Activated CD4-positive, CD25-positive, alpha-beta regulatory T cell (primary cell): ENCODE measurements around the gene PITX1.
"Not testable (repeated sequence)": the region's sequence is repeated elsewhere in the genome, so short reads cannot be mapped to it uniquely, and the experiment has no call there.

Experiments
- DNase-seq, 4 experiments: peaks; one replicate each; lab custom pipeline; 2025; lab: John Stamatoyannopoulos, UW

Gene PITX1

DNA sequence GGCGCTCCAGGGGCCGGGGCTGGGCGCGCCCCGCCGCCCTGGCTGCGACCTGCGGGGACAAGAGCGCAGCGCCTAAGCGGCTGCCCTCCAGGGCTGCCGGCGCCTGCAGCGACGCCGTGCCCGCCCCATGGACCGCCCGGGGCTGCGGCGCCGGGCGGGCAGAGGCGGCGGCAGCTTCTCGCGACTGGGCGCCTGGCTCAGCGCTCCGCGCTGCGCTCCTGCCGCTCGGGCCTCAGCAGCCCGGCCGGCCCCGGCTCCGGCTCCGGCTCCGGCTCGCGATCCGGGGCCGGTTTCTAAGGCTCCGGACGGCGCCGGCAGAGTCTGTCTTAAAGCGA, at the start of gene PITX1:
PITX1 (minus strand) TSS at position 328 of the 335 bp plus-strand sequence. CDS start 347 bp downstream, outside the sequence.
- DNase-seq = no peak

- not testable (repeated sequence) for DNase-seq
These were observed 49.3 kb upstream of the PITX1 start for GRCh38 chr5:135083334-135083733.

- no peak for DNase-seq
These were observed 47.2 kb upstream of the PITX1 start for GRCh38 chr5:135081240-135081639.

DNA sequence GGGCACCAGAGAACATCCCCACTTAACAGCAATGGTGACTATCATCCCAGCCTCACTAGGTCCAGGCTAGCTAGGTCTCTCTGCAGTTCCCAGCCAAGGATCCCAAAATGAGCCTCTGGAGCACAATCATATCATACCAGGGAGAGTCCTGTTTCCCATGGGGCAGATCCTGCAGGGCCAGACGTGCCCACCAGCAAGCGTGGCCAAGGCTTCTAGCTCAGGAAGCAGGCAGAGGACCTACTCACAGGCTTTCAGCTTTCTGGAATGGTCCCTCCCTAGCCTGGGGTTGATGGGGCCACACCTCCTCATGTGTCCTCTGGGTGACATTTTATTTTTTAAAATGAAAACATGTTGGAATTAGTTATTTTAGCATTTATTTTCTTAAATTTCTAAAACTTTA, 45.7 kb upstream of the PITX1 start:
- no peak for DNase-seq

- DNase-seq = no peak
These were observed 45.2 kb upstream of the PITX1 start for GRCh38 chr5:135079099-135079681.

DNA sequence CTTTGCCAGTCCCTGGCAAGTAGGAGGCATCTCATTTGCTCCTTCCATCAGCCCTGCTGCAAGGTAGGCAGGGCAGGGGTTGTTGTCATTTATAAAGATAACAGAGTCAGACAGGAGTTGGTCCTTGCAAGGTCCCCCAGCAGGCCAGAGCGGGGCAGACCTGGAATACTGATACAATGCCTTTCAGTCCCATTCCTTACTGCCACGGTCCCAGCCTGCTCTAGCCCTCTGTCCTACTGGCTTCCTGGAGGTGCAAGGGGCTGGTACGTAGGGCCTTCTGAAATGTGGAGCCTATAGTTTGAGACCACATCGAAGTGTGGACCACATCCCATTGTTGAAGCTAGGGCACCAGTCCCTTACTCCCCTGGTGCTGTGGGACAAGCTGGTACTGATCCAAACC, 42.8 kb upstream of the PITX1 start:
- DNase-seq = no peak

DNA sequence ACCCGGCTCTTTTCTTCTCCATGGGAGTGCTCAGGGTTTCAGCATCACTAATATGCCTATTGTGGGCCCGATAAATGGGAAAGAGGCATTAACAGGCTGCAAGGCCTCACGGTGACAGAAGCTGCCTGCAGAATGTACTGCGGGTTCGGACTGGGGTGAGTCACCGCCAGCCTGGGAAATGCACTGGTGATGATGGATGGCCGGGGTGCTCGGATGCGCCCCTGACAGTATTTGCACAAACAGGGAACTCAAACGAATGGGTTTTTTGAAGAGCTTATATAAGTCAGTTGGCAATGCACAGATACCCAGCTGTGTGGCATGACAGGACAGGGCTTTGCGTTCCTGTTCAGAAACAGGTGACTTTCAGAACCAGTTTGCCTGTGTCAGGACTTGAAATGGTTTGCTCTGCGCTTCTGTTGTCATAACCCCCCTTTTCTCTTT, 42.0 kb upstream of the PITX1 start:
- DNase-seq = no peak

DNA sequence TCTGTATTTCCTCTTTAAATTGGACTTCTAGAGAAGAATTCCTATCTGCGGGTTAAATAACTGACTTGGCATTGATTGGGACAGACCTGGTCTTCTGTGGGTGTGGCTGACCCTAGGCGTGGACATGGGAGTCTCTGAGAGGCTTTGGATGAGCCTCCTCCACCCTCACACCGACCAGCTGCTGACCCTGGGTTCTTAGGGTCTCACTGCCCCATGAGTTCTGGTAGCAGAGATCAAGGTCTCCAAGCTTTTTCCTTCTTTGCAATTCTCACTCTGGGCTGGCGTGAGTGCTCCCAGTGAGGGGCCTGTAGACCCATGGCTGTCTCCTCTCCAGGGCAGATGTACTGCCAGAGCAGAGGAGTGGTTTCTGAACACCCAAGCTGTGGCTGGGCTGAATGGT, 41.6 kb upstream of the PITX1 start:
- no peak for DNase-seq

DNA sequence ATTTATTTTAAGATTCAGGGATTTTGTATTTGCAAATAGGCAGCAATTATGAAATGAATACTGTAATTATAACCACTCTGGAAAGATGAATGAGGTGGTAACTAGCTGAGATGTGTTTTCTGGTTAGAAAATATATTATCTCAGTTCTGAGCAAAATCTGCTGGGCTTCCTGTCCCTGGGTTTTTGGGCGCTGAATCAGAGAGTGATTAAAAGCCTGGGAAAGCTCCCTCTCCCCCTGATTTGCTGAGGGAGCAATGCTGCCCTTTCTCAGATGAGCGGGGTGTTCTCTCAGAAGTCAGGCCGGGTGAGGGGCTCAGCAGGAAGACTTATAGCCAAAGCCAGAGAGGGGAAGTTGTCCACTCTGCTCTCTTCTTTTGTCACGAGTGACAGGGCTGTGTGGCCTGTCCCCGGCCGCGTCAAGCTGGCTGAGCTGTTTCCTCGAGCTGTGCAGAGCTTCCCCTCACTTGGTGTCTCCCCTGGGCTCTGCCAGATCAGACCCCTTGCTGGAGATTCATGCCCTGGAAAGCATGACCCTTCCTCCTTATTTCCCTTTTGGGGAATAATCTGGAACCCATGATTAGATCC, 39.8 kb upstream of the PITX1 start:
- DNase-seq = no peak

DNA sequence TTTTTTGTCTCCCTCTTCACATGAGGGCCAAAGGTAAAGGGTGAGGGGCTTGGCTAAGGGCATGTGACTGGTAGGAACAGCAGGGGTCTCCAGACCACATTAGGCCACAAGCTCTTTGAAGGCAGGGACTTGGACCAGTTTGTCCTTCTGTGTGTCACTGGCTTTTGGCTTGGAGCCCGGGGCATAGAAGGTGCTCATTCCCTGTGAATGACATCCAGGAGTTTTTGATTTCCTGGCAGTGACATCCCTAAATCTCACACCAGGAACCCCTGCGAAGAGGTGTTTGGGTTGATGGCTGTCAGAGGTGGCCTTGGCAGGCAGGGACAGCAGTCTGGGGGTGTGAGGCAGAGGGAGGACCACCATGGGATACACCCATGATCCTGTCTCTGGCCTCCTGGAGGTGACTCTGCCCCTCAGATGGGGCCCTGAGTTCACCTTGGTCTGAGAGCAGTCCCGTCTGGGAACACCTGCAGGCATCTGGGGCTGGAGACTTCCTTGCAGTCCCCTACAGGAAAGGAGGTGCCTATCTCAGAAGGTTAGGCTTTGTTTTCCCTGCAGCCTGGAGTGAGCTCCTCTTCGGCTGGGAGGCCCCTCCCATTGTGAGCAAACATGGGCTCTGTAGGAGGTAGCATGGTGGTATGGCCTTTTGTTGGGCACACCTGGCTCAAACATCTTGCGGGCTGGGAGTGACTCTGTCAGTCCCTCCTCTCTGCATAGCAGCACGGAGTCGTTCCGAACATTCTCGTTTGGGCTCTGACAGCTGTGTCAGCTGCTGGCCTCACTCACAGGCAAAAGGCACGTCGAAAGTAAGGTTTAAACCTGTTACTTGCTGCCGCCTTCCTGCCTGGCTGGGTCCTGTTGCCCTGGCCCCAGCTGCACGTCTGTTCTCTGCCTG, 38.6 kb upstream of the PITX1 start:
- DNase-seq = no peak

- no peak for DNase-seq
These were observed 37.3 kb upstream of the PITX1 start for GRCh38 chr5:135071311-135071710.

DNA sequence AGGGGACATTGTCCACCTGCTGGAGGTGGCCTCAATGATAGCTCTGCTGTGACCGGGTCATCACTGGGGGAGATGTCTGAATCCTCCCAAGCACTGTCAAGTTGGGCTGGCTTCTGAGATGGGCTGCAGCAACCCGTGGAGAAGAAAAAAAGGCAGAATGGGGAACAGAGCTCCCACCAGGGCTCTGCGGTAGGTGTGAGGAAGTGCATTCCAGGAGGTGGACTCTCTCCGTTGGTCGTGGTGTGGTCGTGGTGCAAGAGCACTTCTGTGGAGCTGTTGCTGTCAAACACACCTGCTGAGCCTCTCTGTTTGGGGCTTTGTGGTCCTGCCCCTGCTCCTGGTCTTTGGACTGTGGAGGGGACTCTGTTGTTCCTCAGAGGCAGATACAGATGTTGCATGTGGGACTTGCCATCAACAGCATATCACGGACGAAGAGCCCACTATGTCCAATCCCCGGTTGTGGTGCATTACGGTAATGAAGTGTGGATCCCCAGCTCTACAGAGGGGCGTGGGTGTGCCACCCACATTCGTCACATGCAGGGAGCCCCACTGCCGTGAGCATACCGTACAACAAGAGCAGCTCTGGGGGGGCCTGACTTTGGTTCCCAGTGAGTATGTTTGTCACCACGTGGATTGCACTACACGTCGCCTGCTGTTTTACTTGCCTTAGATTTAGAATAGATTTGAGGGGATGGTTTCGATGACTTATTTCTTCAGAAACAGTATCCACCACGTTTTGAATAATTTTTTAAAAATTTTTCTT, 36.0 kb upstream of the PITX1 start:
- no peak for DNase-seq

- no peak for DNase-seq
These were observed 35.2 kb upstream of the PITX1 start for GRCh38 chr5:135069016-135069770.

DNA sequence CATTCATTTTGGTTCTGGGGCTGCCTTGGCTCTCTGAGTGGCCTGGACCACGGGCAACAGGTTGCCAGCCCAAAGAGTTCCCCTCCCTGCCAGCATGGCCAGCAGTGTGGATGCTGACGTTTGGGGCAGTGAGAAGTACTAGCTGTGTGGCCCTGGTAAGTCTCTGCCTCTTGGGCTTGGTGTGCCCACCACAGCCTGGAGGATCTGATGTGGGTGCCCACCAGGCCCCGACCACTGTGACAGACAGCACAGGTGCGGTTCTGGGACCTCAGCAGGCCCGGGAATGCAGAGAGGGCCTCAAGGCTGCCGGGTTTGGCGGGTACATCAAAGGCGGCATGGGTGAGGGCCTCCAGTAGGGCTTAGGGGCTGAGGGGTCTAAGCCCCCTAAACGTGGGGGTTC, 33.6 kb upstream of the PITX1 start:
- no peak for DNase-seq

- no peak for DNase-seq
These were observed 32.8 kb upstream of the PITX1 start for GRCh38 chr5:135066781-135067180.

DNA sequence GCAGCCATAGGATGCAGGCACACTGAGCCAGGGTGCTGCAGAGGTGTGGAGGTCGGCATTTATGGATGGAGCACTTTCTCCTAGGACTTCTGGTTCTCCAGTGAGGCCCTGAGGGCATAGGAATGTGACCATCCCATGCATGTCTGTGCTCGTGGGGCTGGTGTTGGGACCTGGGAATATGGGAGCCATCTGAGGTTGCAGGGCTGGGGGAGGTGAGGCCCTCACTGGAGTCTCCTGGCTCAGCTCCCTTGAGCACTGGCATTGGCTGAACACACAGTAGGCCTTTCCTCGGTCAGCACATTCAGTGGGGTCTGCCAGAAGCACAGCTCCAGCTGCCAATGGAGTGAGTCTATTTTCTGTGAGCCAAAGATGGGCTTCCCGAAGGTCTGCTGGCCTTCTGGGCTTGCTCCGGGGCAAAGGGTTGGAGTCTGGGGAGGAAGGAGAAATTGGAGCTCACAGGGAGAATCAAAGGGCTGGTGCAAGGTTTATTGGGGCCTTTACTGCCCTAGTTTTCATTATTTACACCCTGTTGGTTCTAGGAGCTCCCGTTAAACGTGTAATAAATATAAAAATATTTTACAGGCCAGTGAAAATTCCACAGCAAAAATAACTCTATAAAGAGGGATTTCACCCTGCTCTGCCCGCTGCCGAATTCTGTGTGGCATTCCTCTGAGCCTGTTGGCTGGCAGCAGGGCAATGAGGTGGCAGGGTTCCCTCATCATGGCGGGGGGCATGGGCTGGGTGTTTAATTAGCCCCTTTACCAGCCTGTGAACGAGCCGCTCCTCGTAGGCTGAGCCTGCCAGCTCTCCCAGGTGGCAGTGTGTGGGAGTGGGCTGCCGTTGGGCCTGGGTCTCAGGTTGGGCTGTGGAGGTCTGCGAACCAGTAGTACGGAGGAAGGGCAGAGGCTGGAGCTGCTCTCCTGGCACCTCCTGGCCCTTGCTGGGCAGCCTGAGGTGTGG, 31.6 kb upstream of the PITX1 start:
- DNase-seq = no peak

- no peak for DNase-seq
These were observed 30.2 kb upstream of the PITX1 start for GRCh38 chr5:135064235-135064570.

DNA sequence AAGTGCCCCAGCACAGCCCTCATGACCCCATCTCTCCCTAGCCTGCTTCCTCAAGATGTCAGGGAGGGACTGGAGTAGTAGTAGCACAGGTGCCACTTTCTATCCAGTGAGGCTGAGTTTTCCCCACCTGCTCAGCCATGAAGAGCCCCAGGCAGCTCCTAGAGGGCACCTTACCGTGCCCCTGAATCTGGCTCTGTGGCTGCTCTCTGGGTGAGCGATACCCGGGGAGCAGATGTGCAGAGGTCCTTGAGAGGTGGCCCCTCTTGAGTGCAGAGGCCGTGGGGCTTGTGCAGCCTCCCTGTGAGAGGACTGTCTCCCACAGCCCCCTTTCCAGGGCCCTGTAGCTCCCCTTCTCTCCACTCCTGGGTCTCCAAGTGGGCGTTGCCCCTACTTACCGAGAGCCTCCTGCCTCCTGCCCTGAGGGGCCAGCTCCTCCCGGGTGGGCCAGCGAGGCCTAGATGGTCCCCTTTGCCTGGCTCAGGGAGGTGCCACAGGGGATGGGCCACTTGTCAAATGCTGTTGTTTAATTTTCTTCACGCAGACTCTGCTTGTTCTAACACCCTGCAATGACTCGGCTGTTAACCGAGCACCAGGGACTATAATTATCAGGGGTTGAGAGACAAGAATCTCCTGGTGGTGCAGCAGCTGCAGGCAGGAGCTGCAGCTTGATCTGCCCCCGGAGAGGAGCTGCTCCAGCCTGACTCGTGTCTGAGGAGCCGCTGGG, 29.6 kb upstream of the PITX1 start:
- no peak for DNase-seq

- no peak for DNase-seq
These were observed 29.0 kb upstream of the PITX1 start for GRCh38 chr5:135063056-135063445.
